ENCODE measurements around the gene NOXO1.

Gene NOXO1, protein sequence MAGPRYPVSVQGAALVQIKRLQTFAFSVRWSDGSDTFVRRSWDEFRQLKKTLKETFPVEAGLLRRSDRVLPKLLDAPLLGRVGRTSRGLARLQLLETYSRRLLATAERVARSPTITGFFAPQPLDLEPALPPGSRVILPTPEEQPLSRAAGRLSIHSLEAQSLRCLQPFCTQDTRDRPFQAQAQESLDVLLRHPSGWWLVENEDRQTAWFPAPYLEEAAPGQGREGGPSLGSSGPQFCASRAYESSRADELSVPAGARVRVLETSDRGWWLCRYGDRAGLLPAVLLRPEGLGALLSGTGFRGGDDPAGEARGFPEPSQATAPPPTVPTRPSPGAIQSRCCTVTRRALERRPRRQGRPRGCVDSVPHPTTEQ
- 0.52 to 0.97 (median 0.69) reads per million in 3 donors for total RNA-seq

DNA sequence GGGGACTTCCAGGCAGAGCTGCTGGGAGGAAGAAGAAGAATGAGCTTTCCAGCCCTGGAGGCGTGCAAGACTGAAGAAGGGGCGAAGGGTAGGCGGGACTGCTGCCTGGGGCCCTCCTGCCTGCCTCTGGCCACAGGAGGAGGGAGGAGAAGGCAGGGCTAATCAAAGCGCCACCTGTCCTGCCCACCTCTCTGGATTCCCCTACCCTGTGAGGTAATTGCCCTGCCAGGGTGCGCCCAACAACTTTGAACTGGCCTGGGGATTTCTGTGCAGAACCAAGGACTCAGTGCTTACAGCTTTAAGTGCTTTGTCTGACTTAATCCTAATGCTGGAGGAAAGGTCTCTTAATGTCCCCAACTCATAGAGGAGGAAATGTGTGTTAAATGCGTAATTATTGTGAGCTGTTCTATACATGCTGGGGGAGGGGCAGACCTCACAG lies at the start of gene NOXO1:
Gene NOXO1 (minus strand): TSS at position 72 of the 439 bp plus-strand sequence. CDS start 290 bp downstream, outside the sequence.
- H3K27ac ChIP-seq (ENCODE audit: insufficient read depth, low read length, poor library complexity, severe bottlenecking), result no peak within 1 kb of the TSS
- peaks cover 21% of the 10 kb centered on the region for H3K4me1 ChIP-seq (ENCODE audit: control insufficient read depth, insufficient read depth, low read length, poor library complexity, severe bottlenecking)
- peaks cover 16% of the 10 kb centered on the region for H3K27me3 ChIP-seq (replicated peaks; ENCODE audit: control insufficient read depth, insufficient read depth, low read length, poor library complexity, severe bottlenecking)
- H3K9me3 ChIP-seq (ENCODE audit: control insufficient read depth, low read length), result no peaks in the 10 kb centered on the region
- peaks cover 36% of the 10 kb centered on the region for H3K36me3 ChIP-seq (ENCODE audit: control insufficient read depth, insufficient read depth, low read length)
- DNase-seq, result no peak
- H3K4me3 ChIP-seq (ENCODE audit: insufficient read depth, low read depth, low read length, poor library complexity, severe bottlenecking), result no peak within 1 kb of the TSS

DNA sequence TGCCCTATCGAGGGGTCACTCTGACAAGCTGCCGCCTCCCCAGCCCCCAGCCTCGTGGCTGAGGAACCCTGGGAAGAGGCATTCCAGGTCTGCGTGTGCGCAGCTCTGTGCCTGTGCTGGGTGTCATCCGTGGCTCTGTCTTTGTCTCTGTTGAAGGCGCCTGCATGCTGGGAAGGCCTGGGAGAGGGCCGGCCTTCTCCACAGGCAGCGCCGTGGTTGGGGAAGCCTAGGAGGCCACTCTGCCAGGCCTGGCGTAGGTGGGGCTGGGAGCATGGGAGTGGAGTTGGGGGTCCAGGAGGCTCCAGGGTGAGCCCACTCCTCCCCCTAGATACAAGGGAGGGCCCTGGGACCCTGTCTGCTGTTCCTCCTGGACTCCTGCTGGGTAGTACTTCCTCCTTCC lies 48.8 kb upstream of the NOXO1 start:
- no peak for DNase-seq
- H3K36me3 ChIP-seq (ENCODE audit: control insufficient read depth, insufficient read depth, low read length), result no peaks in the 10 kb centered on the region
- no peak overlapping the region for H3K27ac ChIP-seq (ENCODE audit: insufficient read depth, low read length, poor library complexity, severe bottlenecking)
- no peaks in the 10 kb centered on the region for H3K27me3 ChIP-seq (replicated peaks; ENCODE audit: control insufficient read depth, insufficient read depth, low read length, poor library complexity, severe bottlenecking)
- H3K4me3 ChIP-seq (ENCODE audit: insufficient read depth, low read depth, low read length, poor library complexity, severe bottlenecking), result no peak overlapping the region
- H3K4me1 ChIP-seq (ENCODE audit: control insufficient read depth, insufficient read depth, low read length, poor library complexity, severe bottlenecking), result peaks cover 7% of the 10 kb centered on the region
- no peaks in the 10 kb centered on the region for H3K9me3 ChIP-seq (ENCODE audit: control insufficient read depth, low read length)

DNA sequence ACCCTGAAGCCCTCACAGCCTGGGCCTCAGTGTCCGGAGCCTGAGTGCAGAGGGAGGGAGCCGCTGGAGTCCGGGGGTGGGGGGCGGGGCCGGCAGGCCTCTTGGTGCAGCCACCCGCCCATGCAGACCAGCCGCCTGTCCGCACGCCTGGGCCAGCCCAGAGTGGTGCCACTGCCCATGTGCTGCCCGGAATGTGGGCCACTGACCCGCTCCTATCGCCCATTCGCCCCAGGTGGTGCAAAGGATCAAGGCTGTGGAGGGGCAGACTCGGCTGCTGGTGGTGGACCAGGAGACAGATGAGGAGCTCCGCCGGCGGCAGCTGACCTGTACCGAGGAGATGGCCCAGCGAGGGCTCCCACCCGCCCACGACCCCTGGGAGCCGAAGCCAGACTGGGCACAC lies 48.1 kb upstream of the NOXO1 start:
- no peaks in the 10 kb centered on the region for H3K36me3 ChIP-seq (ENCODE audit: control insufficient read depth, insufficient read depth, low read length)
- no peaks in the 10 kb centered on the region for H3K9me3 ChIP-seq (ENCODE audit: control insufficient read depth, low read length)
- H3K27ac ChIP-seq (ENCODE audit: insufficient read depth, low read length, poor library complexity, severe bottlenecking), result no peak overlapping the region
- H3K27me3 ChIP-seq (replicated peaks; ENCODE audit: control insufficient read depth, insufficient read depth, low read length, poor library complexity, severe bottlenecking), result no peaks in the 10 kb centered on the region
- H3K4me1 ChIP-seq (ENCODE audit: control insufficient read depth, insufficient read depth, low read length, poor library complexity, severe bottlenecking), result peaks cover 7% of the 10 kb centered on the region
- DNase-seq, result no peak
- no peak overlapping the region for H3K4me3 ChIP-seq (ENCODE audit: insufficient read depth, low read depth, low read length, poor library complexity, severe bottlenecking)

DNA sequence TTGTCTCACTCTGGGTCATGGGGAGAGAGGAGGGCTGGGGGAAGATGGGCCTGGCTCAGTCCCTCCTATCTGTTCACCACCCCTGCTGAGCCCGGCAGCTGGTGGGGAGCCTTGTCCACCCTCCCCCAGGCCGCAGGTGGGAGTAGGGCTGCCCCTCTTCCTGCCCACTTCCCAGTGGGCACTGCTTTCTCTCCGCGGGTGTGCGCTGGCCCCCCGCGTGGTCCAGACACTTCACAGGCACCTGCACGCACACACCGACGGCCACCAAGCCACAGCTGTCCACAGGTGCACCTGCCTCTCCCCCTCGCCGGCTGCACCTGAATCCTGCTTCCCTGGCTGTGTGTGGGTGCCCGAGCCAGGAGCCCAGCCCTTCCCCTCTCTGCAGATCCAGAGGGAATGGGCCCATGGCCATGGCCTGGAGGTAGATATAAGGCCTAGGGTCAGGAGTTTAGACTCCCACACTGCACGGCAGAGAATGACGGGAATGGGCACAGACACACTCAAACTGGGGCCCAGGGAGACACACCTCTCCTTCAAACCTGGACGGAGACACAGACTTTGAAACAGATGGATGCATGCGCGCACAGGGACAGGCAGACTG lies 47.5 kb upstream of the NOXO1 start:
- Histone ChIP-seq H3K27ac (ENCODE audit: insufficient read depth, low read length, poor library complexity, severe bottlenecking) (no peak overlapping the region), H3K9me3 (ENCODE audit: control insufficient read depth, low read length) (no peaks in the 10 kb centered on the region), H3K4me1 (ENCODE audit: control insufficient read depth, insufficient read depth, low read length, poor library complexity, severe bottlenecking) (peaks cover 10% of the 10 kb centered on the region), H3K36me3 (ENCODE audit: control insufficient read depth, insufficient read depth, low read length) (no peaks in the 10 kb centered on the region), H3K4me3 (ENCODE audit: insufficient read depth, low read depth, low read length, poor library complexity, severe bottlenecking) (no peak overlapping the region), H3K27me3 (replicated peaks; ENCODE audit: control insufficient read depth, insufficient read depth, low read length, poor library complexity, severe bottlenecking) (no peaks in the 10 kb centered on the region)
- DNase-seq, result no peak

GRCh38 chr16:2028146-2028545 lies 46.9 kb upstream of the NOXO1 start:
- peaks cover 14% of the 10 kb centered on the region for H3K4me1 ChIP-seq (ENCODE audit: control insufficient read depth, insufficient read depth, low read length, poor library complexity, severe bottlenecking)
- H3K36me3 ChIP-seq (ENCODE audit: control insufficient read depth, insufficient read depth, low read length), result no peaks in the 10 kb centered on the region
- H3K9me3 ChIP-seq (ENCODE audit: control insufficient read depth, low read length), result no peaks in the 10 kb centered on the region
- H3K27ac ChIP-seq (ENCODE audit: insufficient read depth, low read length, poor library complexity, severe bottlenecking), result no peak overlapping the region
- no peak for DNase-seq
- H3K4me3 ChIP-seq (ENCODE audit: insufficient read depth, low read depth, low read length, poor library complexity, severe bottlenecking), result no peak overlapping the region
- H3K27me3 ChIP-seq (replicated peaks; ENCODE audit: control insufficient read depth, insufficient read depth, low read length, poor library complexity, severe bottlenecking), result no peaks in the 10 kb centered on the region

DNA sequence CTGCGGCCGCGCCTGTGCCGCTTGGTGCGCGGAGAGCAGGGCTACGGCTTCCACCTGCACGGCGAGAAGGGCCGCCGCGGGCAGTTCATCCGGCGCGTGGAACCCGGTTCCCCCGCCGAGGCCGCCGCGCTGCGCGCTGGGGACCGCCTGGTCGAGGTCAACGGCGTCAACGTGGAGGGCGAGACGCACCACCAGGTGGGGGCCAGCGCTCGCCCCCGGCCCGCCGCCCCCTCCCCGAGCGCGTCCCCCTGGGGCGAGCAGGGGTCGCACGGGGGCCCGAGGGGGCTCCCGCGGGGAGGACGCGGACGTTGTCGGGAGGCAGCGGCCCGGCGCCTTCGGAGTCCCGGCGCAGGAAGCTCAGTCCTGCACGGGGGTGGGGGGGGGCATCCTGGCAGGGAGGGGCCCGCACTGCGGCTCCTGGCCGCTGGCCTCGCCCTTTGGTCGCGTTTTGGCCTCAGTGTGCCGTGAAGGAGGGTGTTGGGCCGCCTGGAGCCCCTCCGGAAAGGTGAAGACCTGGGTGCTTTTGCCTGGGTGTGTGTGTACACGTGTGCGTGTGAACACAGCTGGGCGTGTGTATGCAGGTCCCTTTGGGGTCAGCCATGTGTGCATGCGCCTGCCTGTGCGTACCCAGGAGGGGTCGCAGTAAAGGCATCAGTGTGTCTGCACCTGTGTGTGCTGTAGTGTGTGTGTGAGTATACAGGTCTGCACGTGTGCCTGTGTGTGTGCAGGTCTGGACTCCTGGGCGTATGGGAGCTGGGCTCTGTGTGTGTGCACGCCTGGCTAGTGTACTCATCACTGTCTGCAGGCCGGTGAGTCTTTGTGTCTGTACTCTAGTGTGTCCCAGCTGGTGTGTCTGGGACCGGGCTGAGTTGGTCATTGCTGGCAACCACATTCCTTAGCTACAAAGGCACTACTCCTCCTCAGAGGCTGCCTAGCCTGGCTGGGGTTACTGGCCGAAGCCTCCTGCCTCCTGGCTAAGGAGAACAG lies 46.0 kb upstream of the NOXO1 start:
- H3K27ac ChIP-seq (ENCODE audit: insufficient read depth, low read length, poor library complexity, severe bottlenecking), result no peak overlapping the region
- H3K4me3 ChIP-seq (ENCODE audit: insufficient read depth, low read depth, low read length, poor library complexity, severe bottlenecking), result peak overlapping the region; percentile 50
- H3K36me3 ChIP-seq (ENCODE audit: control insufficient read depth, insufficient read depth, low read length), result no peaks in the 10 kb centered on the region
- H3K4me1 ChIP-seq (ENCODE audit: control insufficient read depth, insufficient read depth, low read length, poor library complexity, severe bottlenecking), result peaks cover 19% of the 10 kb centered on the region
- H3K27me3 ChIP-seq (replicated peaks; ENCODE audit: control insufficient read depth, insufficient read depth, low read length, poor library complexity, severe bottlenecking), result peaks cover 2% of the 10 kb centered on the region
- no peak for DNase-seq
- no peaks in the 10 kb centered on the region for H3K9me3 ChIP-seq (ENCODE audit: control insufficient read depth, low read length)

- Histone ChIP-seq H3K4me1 (ENCODE audit: control insufficient read depth, insufficient read depth, low read length, poor library complexity, severe bottlenecking) (peaks cover 19% of the 10 kb centered on the region), H3K27ac (ENCODE audit: insufficient read depth, low read length, poor library complexity, severe bottlenecking) (no peak within 1 kb of the TSS), H3K27me3 (replicated peaks; ENCODE audit: control insufficient read depth, insufficient read depth, low read length, poor library complexity, severe bottlenecking) (peaks cover 6% of the 10 kb centered on the region), H3K4me3 (ENCODE audit: insufficient read depth, low read depth, low read length, poor library complexity, severe bottlenecking) (peak within 1 kb of the TSS; percentile 50), H3K9me3 (ENCODE audit: control insufficient read depth, low read length) (no peaks in the 10 kb centered on the region), H3K36me3 (ENCODE audit: control insufficient read depth, insufficient read depth, low read length) (no peaks in the 10 kb centered on the region)
- DNase-seq, result no peak
Measured at GRCh38 chr16:2026461-2027023, 45.3 kb upstream of the NOXO1 start, which contains the start of gene NHERF2. NHERF2 (plus strand) TSS chr16:2026902; CDS start chr16:2027006, 104 bp downstream.

DNA sequence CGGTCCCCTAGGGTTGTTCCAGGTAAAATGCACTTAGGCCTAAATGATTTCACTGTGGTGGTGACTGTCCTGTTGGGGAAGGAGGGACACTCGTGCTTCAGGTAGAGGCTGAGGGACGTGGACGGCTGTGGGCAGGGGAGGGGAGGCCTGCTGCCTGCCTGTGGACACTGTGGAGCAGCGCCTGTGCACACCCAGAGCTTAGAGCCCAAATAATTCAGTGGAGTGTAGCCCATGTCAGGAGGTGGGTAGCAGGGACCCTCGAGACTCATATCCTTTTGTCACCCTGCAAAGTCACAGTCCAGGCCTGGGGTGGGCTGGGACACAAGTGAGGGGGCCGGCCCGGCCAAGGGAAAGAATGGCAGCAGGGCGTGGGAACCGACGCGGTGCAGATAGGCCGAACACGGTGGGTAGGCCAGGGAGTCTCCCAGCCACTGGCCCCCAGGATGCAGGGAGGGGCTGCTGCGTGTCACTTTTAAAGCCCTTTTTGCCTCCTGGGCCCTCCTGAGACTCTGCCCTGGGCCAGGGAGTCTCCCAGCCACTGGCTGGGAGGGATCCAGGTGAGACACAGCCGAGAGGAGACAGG lies 44.7 kb upstream of the NOXO1 start:
- no peak overlapping the region for H3K27ac ChIP-seq (ENCODE audit: insufficient read depth, low read length, poor library complexity, severe bottlenecking)
- DNase-seq, result no peak
- no peaks in the 10 kb centered on the region for H3K9me3 ChIP-seq (ENCODE audit: control insufficient read depth, low read length)
- H3K36me3 ChIP-seq (ENCODE audit: control insufficient read depth, insufficient read depth, low read length), result no peaks in the 10 kb centered on the region
- no peak overlapping the region for H3K4me3 ChIP-seq (ENCODE audit: insufficient read depth, low read depth, low read length, poor library complexity, severe bottlenecking)
- H3K4me1 ChIP-seq (ENCODE audit: control insufficient read depth, insufficient read depth, low read length, poor library complexity, severe bottlenecking), result peaks cover 19% of the 10 kb centered on the region
- H3K27me3 ChIP-seq (replicated peaks; ENCODE audit: control insufficient read depth, insufficient read depth, low read length, poor library complexity, severe bottlenecking), result peaks cover 7% of the 10 kb centered on the region

DNA sequence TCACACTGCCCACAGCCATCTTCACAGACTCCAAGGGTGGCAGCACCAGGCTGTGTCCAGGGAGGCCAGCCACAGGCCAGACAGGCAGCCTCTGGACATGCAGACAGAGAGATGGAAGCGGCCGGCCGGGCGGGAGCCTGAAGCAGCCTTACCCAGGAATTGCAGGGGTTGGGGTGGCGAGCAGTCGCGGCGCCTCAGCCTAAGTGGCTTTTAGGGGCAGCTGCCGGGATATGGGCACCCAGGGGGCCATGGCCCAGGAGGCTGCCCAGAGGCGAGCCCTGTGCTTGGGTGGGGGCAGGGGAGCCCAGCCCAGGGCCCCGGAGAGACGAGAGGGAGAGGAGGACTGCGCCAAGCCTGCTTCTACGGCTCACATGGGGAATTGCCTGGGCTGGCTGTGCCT lies 44.0 kb upstream of the NOXO1 start:
- H3K4me1 ChIP-seq (ENCODE audit: control insufficient read depth, insufficient read depth, low read length, poor library complexity, severe bottlenecking), result peaks cover 24% of the 10 kb centered on the region
- no peaks in the 10 kb centered on the region for H3K36me3 ChIP-seq (ENCODE audit: control insufficient read depth, insufficient read depth, low read length)

More for the DNA sequence above, 44.0 kb upstream of the NOXO1 start:
- H3K27ac ChIP-seq (ENCODE audit: insufficient read depth, low read length, poor library complexity, severe bottlenecking), result no peak overlapping the region
- H3K4me3 ChIP-seq (ENCODE audit: insufficient read depth, low read depth, low read length, poor library complexity, severe bottlenecking), result no peak overlapping the region
- peaks cover 14% of the 10 kb centered on the region for H3K27me3 ChIP-seq (replicated peaks; ENCODE audit: control insufficient read depth, insufficient read depth, low read length, poor library complexity, severe bottlenecking)
- no peak for DNase-seq
- H3K9me3 ChIP-seq (ENCODE audit: control insufficient read depth, low read length), result no peaks in the 10 kb centered on the region

Data from effector memory CD4-positive, alpha-beta T cell (primary cell).